PC-9 (cell line): Measurements from ENCODE around the gene SND1. TPM values are rescaled to one million over a fixed set of nuclear protein-coding genes. Genes with fewer than 3 reads are reported as not detected.

ENCODE experiments used
- BruUV-seq: library from RNA; stranded (reverse); fragments of 400-500 nt; replicated peaks from 2 replicates; lab custom pipeline; 2021; lab: Mats Ljungman, UMichigan
- CTCF ChIA-PET: fragments of 300-600 bp; sonication (Branson Sonifier 250); formaldehyde crosslinking; loops from one replicate; lab custom pipeline; 2022; ENCODE audit warnings: antibody characterized with exemption; lab: Charles Lee
- POLR2A ChIA-PET: fragments of 300-600 bp; sonication (Branson Sonifier 250); formaldehyde crosslinking; loops from one replicate; lab custom pipeline; 2022; ENCODE audit warnings: antibody characterized with exemption; ENCODE audit not compliant: unreplicated experiment; lab: Charles Lee
- DNase-seq, 2 experiments: peaks; one replicate each; pipeline versions ENCODE4 v3.0.0 to v3.0.0-alpha.2; 2015 to 2022; ENCODE audit warnings: mixed read lengths in 1 of 2
- H2AFZ ChIP-seq: fragments of 200-600 bp; sonication (generic); 2 replicates; pipeline ENCODE4 v1.8.1; 2017; ENCODE audit warnings: antibody characterized with exemption
- H3F3A ChIP-seq: fragments of 200-600 bp; sonication (generic); 2 replicates; pipeline ENCODE4 v1.8.1; 2017; ENCODE audit warnings: antibody characterized with exemption, mild to moderate bottlenecking, low read depth; ENCODE audit not compliant: insufficient read depth
- H3K27ac ChIP-seq: fragments of 200-600 bp; sonication (generic); 2 replicates; pipeline ENCODE4 v1.6.1; 2016; ENCODE audit warnings: mixed run types
- H3K27me3 ChIP-seq: fragments of 200-600 bp; sonication (generic); 2 replicates; pipeline ENCODE4 v1.6.1; 2016; ENCODE audit warnings: low read depth, mixed run types; ENCODE audit not compliant: insufficient read depth
- H3K36me3 ChIP-seq: fragments of 200-600 bp; sonication (generic); 2 replicates; pipeline ENCODE4 v1.6.1; 2016; ENCODE audit warnings: low read depth, mixed run types
- H3K4me1 ChIP-seq: fragments of 200-600 bp; sonication (generic); replicated peaks from 2 replicates; pipeline ENCODE4 v1.6.1; 2016; ENCODE audit warnings: mixed run types; ENCODE audit not compliant: insufficient read depth
- H3K4me2 ChIP-seq: fragments of 200-600 bp; sonication (generic); 2 replicates; pipeline ENCODE4 v1.6.1; 2017; ENCODE audit warnings: mixed run types
- H3K4me3 ChIP-seq: fragments of 200-600 bp; sonication (generic); 2 replicates; pipeline ENCODE4 v1.6.1; 2016; ENCODE audit warnings: mixed run types
- H3K79me2 ChIP-seq: fragments of 200-600 bp; sonication (generic); 2 replicates; pipeline ENCODE4 v1.6.1; 2017; ENCODE audit warnings: low read depth, mixed run types
- H3K9me2 ChIP-seq: fragments of 200-600 bp; sonication (generic); 2 replicates; pipeline ENCODE4 v1.8.1; 2017; ENCODE audit warnings: mild to moderate bottlenecking; ENCODE audit not compliant: insufficient read depth
- H3K9me3 ChIP-seq: fragments of 200-600 bp; sonication (generic); 2 replicates; pipeline ENCODE4 v1.8.1; 2016; ENCODE audit warnings: low read depth; ENCODE audit not compliant: insufficient read depth
- H4K20me1 ChIP-seq: fragments of 200-600 bp; sonication (generic); 2 replicates; pipeline ENCODE4 v1.8.1; 2017; ENCODE audit not compliant: insufficient read depth
- CTCF ChIP-seq: fragments of 200-600 bp; sonication (generic); conservative IDR thresholded peaks from 2 replicates; pipeline ENCODE4 v1.6.1; 2017; ENCODE audit warnings: mixed run types, antibody characterized with exemption, mild to moderate bottlenecking, moderate library complexity
- EZH2 ChIP-seq: fragments of 200-600 bp; sonication (generic); IDR thresholded peaks from 2 replicates; pipeline ENCODE4 v1.8.0; 2017; ENCODE audit warnings: antibody characterized with exemption, low read depth
- intact Hi-C: fragments of 100-400 bp; cut with micrococcal nuclease; formaldehyde crosslinking; loops from one replicate; pipeline ENCODE4 v1.10.0; 2022; ENCODE audit not compliant: unreplicated experiment
- total RNA-seq: library from RNA; stranded (reverse); gene quantifications from 2 replicates; pipeline ENCODE4 v1.2.3, GENCODE V29; 2021

Gene SND1
- total RNA-seq, 1 experiment from 2014 or later: 273 TPM

GRCh38 chr7:128135159-128135514 is 483.1 kb downstream of the SND1 start:
- no peaks in the 10 kb centered on the region for H3K9me3 ChIP-seq
- no peak for TF ChIP-seq EZH2
- TF ChIP-seq CTCF: no peak
- peak overlapping the region; percentile 93 for H2AFZ ChIP-seq
- 0 out of 2 replicates have a peak, but pooled peaks cover 9% of the 10 kb centered on the region for H3K27me3 ChIP-seq
- no peaks in the 10 kb centered on the region for H3K79me2 ChIP-seq
- DNase-seq: no peak
- intact Hi-C loops: loop anchor here (1.0 to 5.0 kb wide), 3 partner anchors 73 to 428 kb away; no protein-coding TSS in a partner anchor
- H3K4me1 ChIP-seq: no peaks in the 10 kb centered on the region
- no peaks in the 10 kb centered on the region for H3K36me3 ChIP-seq
- POLR2A ChIA-PET: no interaction called here
- H3K4me3 ChIP-seq: no peak overlapping the region
- H3F3A ChIP-seq: no peaks in the 10 kb centered on the region; the same call in 1 of the 2 replicates
- CTCF ChIA-PET: interaction anchor here (0.6 to 2.5 kb wide), 4 partner anchors 74 to 450 kb away, joined by 3 to 41 read pairs (median 3); no protein-coding TSS in a partner anchor
- H4K20me1 ChIP-seq: no peaks in the 10 kb centered on the region
- H3K4me2 ChIP-seq: peak overlapping the region; percentile 100; the same call in 1 of the 2 replicates
- no peak overlapping the region for H3K27ac ChIP-seq
- no TSS peak for BruUV-seq
- H3K9me2 ChIP-seq: no peaks in the 10 kb centered on the region

- intact Hi-C loops: loop anchor here (1.0 to 5.0 kb wide), 3 partner anchors 73 to 428 kb away; no protein-coding TSS in a partner anchor
- H3K36me3 ChIP-seq: no peaks in the 10 kb centered on the region
- H3K4me1 ChIP-seq: no peaks in the 10 kb centered on the region
- BruUV-seq: no TSS peak
- H3K4me2 ChIP-seq: peak overlapping the region; percentile 100
- CTCF ChIA-PET: interaction anchor here (0.6 to 2.5 kb wide), 5 partner anchors 22 to 289 kb away, joined by 3 to 41 read pairs (median 4); no protein-coding TSS in a partner anchor
- peak; percentile 64 for TF ChIP-seq CTCF
- TF ChIP-seq EZH2: no peak
- no peaks in the 10 kb centered on the region; the same call in 1 of the 2 replicates for H3F3A ChIP-seq
- POLR2A ChIA-PET: interaction anchor here (0.8 kb wide), 1 partner anchor 1111 kb away, joined by 5 read pairs; no protein-coding TSS in a partner anchor
- H3K79me2 ChIP-seq: no peaks in the 10 kb centered on the region
- no peaks in the 10 kb centered on the region for H4K20me1 ChIP-seq
- peak overlapping the region; percentile 82 for H3K4me3 ChIP-seq
- H3K9me3 ChIP-seq: no peaks in the 10 kb centered on the region
- no peaks in the 10 kb centered on the region for H3K9me2 ChIP-seq
- 0 out of 2 replicates have a peak, but pooled peaks cover 9% of the 10 kb centered on the region for H3K27me3 ChIP-seq
- peak overlapping the region; percentile 93 for H2AFZ ChIP-seq
- H3K27ac ChIP-seq: no peak overlapping the region
- DNase-seq: peak in 1 of 2 experiments; percentile 72
Measured at GRCh38 chr7:128135515-128136214, 483.7 kb downstream of the SND1 start.

GRCh38 chr7:128136215-128136597 is 484.2 kb downstream of the SND1 start:
- no peaks in the 10 kb centered on the region for H3K79me2 ChIP-seq
- H3K4me3 ChIP-seq: peak overlapping the region; percentile 82
- no peaks in the 10 kb centered on the region for H4K20me1 ChIP-seq
- no peaks in the 10 kb centered on the region for H3K4me1 ChIP-seq
- H2AFZ ChIP-seq: peak overlapping the region; percentile 93
- 0 out of 2 replicates have a peak, but pooled peaks cover 8% of the 10 kb centered on the region for H3K27me3 ChIP-seq
- no peaks in the 10 kb centered on the region for H3K9me2 ChIP-seq
- intact Hi-C loops: loop anchor here (5.0 kb wide), 2 partner anchors 186 to 429 kb away; no protein-coding TSS in a partner anchor
- CTCF ChIA-PET: interaction anchor here (0.7 to 2.5 kb wide), 4 partner anchors 21 to 211 kb away, joined by 3 to 41 read pairs (median 6); no protein-coding TSS in a partner anchor
- no peak overlapping the region for H3K27ac ChIP-seq
- peak overlapping the region; percentile 100 for H3K4me2 ChIP-seq
- POLR2A ChIA-PET: interaction anchor here (0.8 kb wide), 1 partner anchor 1111 kb away, joined by 5 read pairs; no protein-coding TSS in a partner anchor
- no peaks in the 10 kb centered on the region for H3K36me3 ChIP-seq
- no peaks in the 10 kb centered on the region for H3K9me3 ChIP-seq
- no peak for TF ChIP-seq EZH2
- no peak for TF ChIP-seq CTCF
- no peaks in the 10 kb centered on the region; the same call in 1 of the 2 replicates for H3F3A ChIP-seq
- DNase-seq: no peak
- no TSS peak for BruUV-seq
